HL-60/S4 treated with phorbol 12-myristate 13-acetate at 8.2 ng/mL for 4 days and 3 days (cell line): Measurements from ENCODE around the gene GSTM1.
"Not testable (repeated sequence)": the region's sequence is repeated elsewhere in the genome, so short reads cannot be mapped to it uniquely, and the experiment has no call there.

ENCODE experiments used
- in situ Hi-C: fragments of 300-500 bp; cut with MboI; formaldehyde crosslinking; loops from 2 replicates; pipeline ENCODE4 v1.15.0; 2022; ENCODE audit warnings: low sequenced_read_pairs

The GSTM1 gene

GRCh38 chr1:109694400-109694799 lies 6.8 kb downstream of the GSTM1 start:
- in situ Hi-C loops: not testable (repeated sequence)

- in situ Hi-C loops: not testable (repeated sequence)
Observed at GRCh38 chr1:109695138-109695537, 7.5 kb downstream of the GSTM1 start.

- in situ Hi-C loops: no loop called here
Observed at GRCh38 chr1:109697066-109697465, 9.4 kb downstream of the GSTM1 start.

- in situ Hi-C loops: not testable (repeated sequence)
Observed at GRCh38 chr1:109697861-109698260, 10.2 kb downstream of the GSTM1 start.

GRCh38 chr1:109702940-109703339 lies 15.3 kb downstream of the GSTM1 start:
- in situ Hi-C loops: not testable (repeated sequence)

- in situ Hi-C loops: no loop called here
Observed at GRCh38 chr1:109704173-109704572, 16.6 kb downstream of the GSTM1 start.

- in situ Hi-C loops: no loop called here
Observed at GRCh38 chr1:109705411-109705810, 17.8 kb downstream of the GSTM1 start.

GRCh38 chr1:109708949-109709348 lies 21.3 kb downstream of the GSTM1 start:
- in situ Hi-C loops: not testable (repeated sequence)

- in situ Hi-C loops: not testable (repeated sequence)
Observed at GRCh38 chr1:109709822-109710221, 22.2 kb downstream of the GSTM1 start.

- in situ Hi-C loops: not testable (repeated sequence)
Observed at GRCh38 chr1:109711593-109712320, 24.1 kb downstream of the GSTM1 start, which contains the start of gene GSTM5. Gene GSTM5 (plus strand): TSS chr1:109712251. CDS start chr1:109712313, 62 bp downstream.

- in situ Hi-C loops: no loop called here
Observed at GRCh38 chr1:109712321-109712864, 24.8 kb downstream of the GSTM1 start.

- in situ Hi-C loops: no loop called here
Observed at GRCh38 chr1:109713636-109714035, 26.0 kb downstream of the GSTM1 start.

- in situ Hi-C loops: no loop called here
Observed at GRCh38 chr1:109714661-109715372, 27.2 kb downstream of the GSTM1 start.

- in situ Hi-C loops: no loop called here
Observed at GRCh38 chr1:109716121-109716520, 28.5 kb downstream of the GSTM1 start.

GRCh38 chr1:109716570-109717090 lies 29.0 kb downstream of the GSTM1 start:
- in situ Hi-C loops: no loop called here

GRCh38 chr1:109717729-109718128 lies 30.1 kb downstream of the GSTM1 start:
- in situ Hi-C loops: no loop called here

GRCh38 chr1:109718495-109718894 lies 30.9 kb downstream of the GSTM1 start:
- in situ Hi-C loops: no loop called here

GRCh38 chr1:109719337-109719837 lies 31.8 kb downstream of the GSTM1 start:
- in situ Hi-C loops: no loop called here

- in situ Hi-C loops: no loop called here
Observed at GRCh38 chr1:109721042-109721441, 33.4 kb downstream of the GSTM1 start.

GRCh38 chr1:109721971-109722370 lies 34.4 kb downstream of the GSTM1 start:
- in situ Hi-C loops: no loop called here

GRCh38 chr1:109722908-109723691 lies 35.5 kb downstream of the GSTM1 start:
- in situ Hi-C loops: no loop called here
